ENCODE data around the gene SLC24A3.

SLC24A3 gene

DNA sequence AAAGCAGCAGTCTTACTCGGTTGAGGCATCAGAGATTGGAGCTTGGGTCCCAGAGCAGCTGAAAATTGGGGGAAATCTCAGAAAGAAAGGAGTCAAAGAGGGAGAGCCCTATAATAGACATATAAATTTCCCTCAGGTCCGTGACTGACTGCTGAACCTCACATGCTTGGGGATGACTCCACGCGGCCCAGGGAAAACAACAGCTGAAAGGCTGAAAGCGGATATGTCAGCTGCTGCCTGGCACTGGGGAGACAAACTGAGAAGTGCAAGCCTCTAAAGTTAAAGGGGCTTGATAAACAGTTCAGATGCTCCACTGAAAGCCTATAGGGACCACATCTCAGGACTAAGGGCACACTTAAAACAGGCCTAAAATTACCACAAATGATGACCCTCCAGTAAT is 289.7 kb downstream of the SLC24A3 start:
- no peaks in the 10 kb centered on the region for H3K9me3 ChIP-seq (ENCODE audit: control insufficient read depth, low read length)
- H3K36me3 ChIP-seq (ENCODE audit: control insufficient read depth, insufficient read depth, low read length) = no peaks in the 10 kb centered on the region
- no peak overlapping the region for H3K4me3 ChIP-seq (ENCODE audit: extremely low read depth, insufficient read depth, low read length, poor library complexity, severe bottlenecking)
- H3K27ac ChIP-seq (ENCODE audit: low read depth, low read length, severe bottlenecking) = no peak overlapping the region
- H3K4me1 ChIP-seq (ENCODE audit: control insufficient read depth, insufficient read depth, low read length, poor library complexity, severe bottlenecking) = peaks cover 3% of the 10 kb centered on the region
- WGBS, 2 experiments (ENCODE audit: insufficient coverage in 2 of 2) = 90 to 93% methylated on average over 5 of the region's 5 CpGs

- H3K4me1 ChIP-seq (ENCODE audit: control insufficient read depth, insufficient read depth, low read length, poor library complexity, severe bottlenecking) = no peaks in the 10 kb centered on the region
- no peak overlapping the region for H3K4me3 ChIP-seq (ENCODE audit: extremely low read depth, insufficient read depth, low read length, poor library complexity, severe bottlenecking)
- H3K36me3 ChIP-seq (ENCODE audit: control insufficient read depth, insufficient read depth, low read length) = no peaks in the 10 kb centered on the region
- H3K9me3 ChIP-seq (ENCODE audit: control insufficient read depth, low read length) = no peaks in the 10 kb centered on the region
- no peak overlapping the region for H3K27ac ChIP-seq (ENCODE audit: low read depth, low read length, severe bottlenecking)
Measured at GRCh38 chr20:19504251-19504650, 291.8 kb downstream of the SLC24A3 start.

- WGBS, 2 experiments (ENCODE audit: insufficient coverage in 2 of 2) = 100% methylated on average over 1 of the region's 1 CpG
- Histone ChIP-seq H3K36me3 (ENCODE audit: control insufficient read depth, insufficient read depth, low read length) (no peaks in the 10 kb centered on the region), H3K4me1 (ENCODE audit: control insufficient read depth, insufficient read depth, low read length, poor library complexity, severe bottlenecking) (no peaks in the 10 kb centered on the region), H3K27ac (ENCODE audit: low read depth, low read length, severe bottlenecking) (no peak overlapping the region), H3K4me3 (ENCODE audit: extremely low read depth, insufficient read depth, low read length, poor library complexity, severe bottlenecking) (no peak overlapping the region), H3K9me3 (ENCODE audit: control insufficient read depth, low read length) (no peaks in the 10 kb centered on the region)
Measured at GRCh38 chr20:19506021-19506420, 293.6 kb downstream of the SLC24A3 start.

DNA sequence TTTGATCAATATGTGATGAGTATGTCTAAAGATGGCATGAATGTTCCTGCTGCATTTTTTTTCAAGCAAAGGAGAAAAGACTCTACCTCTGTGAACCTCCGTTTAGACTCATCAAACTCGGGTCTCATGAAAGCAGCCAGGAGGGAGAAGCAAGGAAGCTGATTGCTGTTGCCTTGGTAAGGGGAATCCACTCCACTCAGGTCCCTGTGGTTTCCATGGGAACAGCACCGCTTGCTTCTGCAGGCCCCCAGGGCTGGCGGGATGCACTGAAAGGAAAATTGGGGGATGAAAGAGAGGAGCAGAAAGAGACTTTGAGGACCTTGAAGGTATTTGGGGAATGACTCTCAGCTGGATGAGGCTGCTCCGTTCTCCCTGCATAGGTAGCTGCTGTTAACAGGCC is 296.0 kb downstream of the SLC24A3 start:
- Histone ChIP-seq H3K9me3 (ENCODE audit: control insufficient read depth, low read length) (no peaks in the 10 kb centered on the region), H3K27ac (ENCODE audit: low read depth, low read length, severe bottlenecking) (no peak overlapping the region), H3K4me3 (ENCODE audit: extremely low read depth, insufficient read depth, low read length, poor library complexity, severe bottlenecking) (no peak overlapping the region), H3K36me3 (ENCODE audit: control insufficient read depth, insufficient read depth, low read length) (no peaks in the 10 kb centered on the region), H3K4me1 (ENCODE audit: control insufficient read depth, insufficient read depth, low read length, poor library complexity, severe bottlenecking) (no peaks in the 10 kb centered on the region)
- 86 to 100% methylated on average over 1 to 5 of the region's 5 CpGs for WGBS, 2 experiments (ENCODE audit: insufficient coverage in 2 of 2)

DNA sequence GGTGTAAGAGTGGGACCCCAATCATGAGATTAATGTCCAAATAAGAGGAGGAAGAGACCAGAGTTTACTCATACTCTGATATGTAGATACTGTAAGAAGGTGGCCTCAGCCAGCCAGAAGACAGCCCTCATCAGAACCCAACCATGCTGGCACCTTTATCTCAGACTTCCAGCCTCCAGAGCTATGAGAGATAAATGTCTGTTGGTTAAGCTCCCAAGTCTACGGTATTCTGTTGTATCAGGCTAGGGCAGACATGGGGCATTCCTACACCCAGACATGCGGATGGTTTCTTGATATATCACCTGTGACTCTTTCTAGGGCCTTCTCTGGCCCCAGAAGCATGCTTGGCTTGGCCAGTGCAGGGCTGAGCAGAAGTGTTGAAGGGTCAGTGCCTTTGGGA is 298.2 kb downstream of the SLC24A3 start:
- WGBS, 2 experiments (ENCODE audit: insufficient coverage in 2 of 2) = 78 to 100% methylated on average over 1 to 2 of the region's 2 CpGs
- Histone ChIP-seq H3K36me3 (ENCODE audit: control insufficient read depth, insufficient read depth, low read length) (no peaks in the 10 kb centered on the region), H3K4me1 (ENCODE audit: control insufficient read depth, insufficient read depth, low read length, poor library complexity, severe bottlenecking) (no peaks in the 10 kb centered on the region)

GRCh38 chr20:19511931-19512330 is 299.5 kb downstream of the SLC24A3 start:
- Histone ChIP-seq H3K4me1 (ENCODE audit: control insufficient read depth, insufficient read depth, low read length, poor library complexity, severe bottlenecking) (no peaks in the 10 kb centered on the region), H3K9me3 (ENCODE audit: control insufficient read depth, low read length) (no peaks in the 10 kb centered on the region), H3K27ac (ENCODE audit: low read depth, low read length, severe bottlenecking) (no peak overlapping the region), H3K4me3 (ENCODE audit: extremely low read depth, insufficient read depth, low read length, poor library complexity, severe bottlenecking) (no peak overlapping the region), H3K36me3 (ENCODE audit: control insufficient read depth, insufficient read depth, low read length) (no peaks in the 10 kb centered on the region)
- 87 to 97% methylated on average over 4 of the region's 4 CpGs for WGBS, 2 experiments (ENCODE audit: insufficient coverage in 2 of 2)

More for the DNA sequence above, 298.2 kb downstream of the SLC24A3 start:
- no peak overlapping the region for H3K27ac ChIP-seq (ENCODE audit: low read depth, low read length, severe bottlenecking)
- H3K4me3 ChIP-seq (ENCODE audit: extremely low read depth, insufficient read depth, low read length, poor library complexity, severe bottlenecking) = no peak overlapping the region
- H3K9me3 ChIP-seq (ENCODE audit: control insufficient read depth, low read length) = no peaks in the 10 kb centered on the region

- Histone ChIP-seq H3K27ac (ENCODE audit: low read depth, low read length, severe bottlenecking) (no peak overlapping the region), H3K4me3 (ENCODE audit: extremely low read depth, insufficient read depth, low read length, poor library complexity, severe bottlenecking) (no peak overlapping the region)
Measured at GRCh38 chr20:19512886-19513677, 300.6 kb downstream of the SLC24A3 start.

DNA sequence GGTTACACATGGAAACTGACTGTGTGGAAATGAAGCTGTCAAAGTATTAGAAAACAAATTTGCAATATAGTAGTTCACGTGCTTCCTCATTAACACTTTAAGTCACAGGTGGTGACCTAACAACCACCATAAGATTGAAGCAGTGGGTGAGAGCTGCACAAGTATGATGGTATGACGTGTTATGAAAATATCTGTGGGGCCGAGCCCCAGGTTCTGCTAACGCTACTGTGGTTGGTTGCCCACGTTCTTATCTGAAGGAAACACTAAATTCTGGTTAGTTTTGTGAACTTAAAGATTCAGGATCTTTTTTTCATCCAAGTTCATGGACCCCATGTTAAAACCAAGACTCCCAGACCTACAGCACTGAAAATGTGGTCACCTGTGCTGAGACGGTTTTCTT is 302.6 kb downstream of the SLC24A3 start:
- H3K27ac ChIP-seq (ENCODE audit: low read depth, low read length, severe bottlenecking) = no peak overlapping the region
- no peaks in the 10 kb centered on the region for H3K4me1 ChIP-seq (ENCODE audit: control insufficient read depth, insufficient read depth, low read length, poor library complexity, severe bottlenecking)
- H3K4me3 ChIP-seq (ENCODE audit: extremely low read depth, insufficient read depth, low read length, poor library complexity, severe bottlenecking) = no peak overlapping the region
- H3K9me3 ChIP-seq (ENCODE audit: control insufficient read depth, low read length) = no peaks in the 10 kb centered on the region
- H3K36me3 ChIP-seq (ENCODE audit: control insufficient read depth, insufficient read depth, low read length) = no peaks in the 10 kb centered on the region
- 82 to 91% methylated on average over 2 to 5 of the region's 6 CpGs for WGBS, 2 experiments (ENCODE audit: insufficient coverage in 2 of 2)

More at GRCh38 chr20:19512886-19513677, 300.6 kb downstream of the SLC24A3 start:
- Histone ChIP-seq H3K9me3 (ENCODE audit: control insufficient read depth, low read length) (no peaks in the 10 kb centered on the region), H3K36me3 (ENCODE audit: control insufficient read depth, insufficient read depth, low read length) (no peaks in the 10 kb centered on the region), H3K4me1 (ENCODE audit: control insufficient read depth, insufficient read depth, low read length, poor library complexity, severe bottlenecking) (no peaks in the 10 kb centered on the region)
- 51 to 83% methylated on average over 1 to 2 of the region's 3 CpGs for WGBS, 2 experiments (ENCODE audit: insufficient coverage in 2 of 2)

GRCh38 chr20:19519466-19519865 is 307.0 kb downstream of the SLC24A3 start:
- H3K4me3 ChIP-seq (ENCODE audit: extremely low read depth, insufficient read depth, low read length, poor library complexity, severe bottlenecking) = no peak overlapping the region
- no peaks in the 10 kb centered on the region for H3K9me3 ChIP-seq (ENCODE audit: control insufficient read depth, low read length)
- no peaks in the 10 kb centered on the region for H3K36me3 ChIP-seq (ENCODE audit: control insufficient read depth, insufficient read depth, low read length)
- H3K27ac ChIP-seq (ENCODE audit: low read depth, low read length, severe bottlenecking) = no peak overlapping the region
- WGBS, 2 experiments (ENCODE audit: insufficient coverage in 2 of 2) = no CpG with 5 or more reads among the region's 1 CpG
- no peaks in the 10 kb centered on the region for H3K4me1 ChIP-seq (ENCODE audit: control insufficient read depth, insufficient read depth, low read length, poor library complexity, severe bottlenecking)

DNA sequence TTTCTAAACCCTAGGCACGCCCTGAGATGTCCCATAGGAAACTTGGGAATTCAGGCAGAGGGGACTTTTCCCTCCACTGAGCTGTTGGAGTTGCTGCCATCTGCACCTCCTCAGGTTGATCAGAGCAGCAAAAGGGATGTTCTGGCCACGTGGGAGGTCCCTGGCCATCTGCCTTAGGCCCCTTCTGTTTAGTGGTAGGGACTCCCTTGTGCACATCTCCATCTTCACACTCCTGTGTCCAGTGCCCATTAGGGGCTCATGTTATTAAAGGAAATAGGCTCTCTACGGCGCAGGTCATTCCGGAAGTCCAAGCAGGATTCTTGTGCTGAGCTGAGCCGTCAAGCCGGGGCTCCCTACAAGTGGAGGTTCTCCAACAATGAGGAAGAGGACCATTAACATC is 307.8 kb downstream of the SLC24A3 start:
- no peak overlapping the region for H3K4me3 ChIP-seq (ENCODE audit: extremely low read depth, insufficient read depth, low read length, poor library complexity, severe bottlenecking)
- WGBS, 2 experiments (ENCODE audit: insufficient coverage in 2 of 2) = 93 to 95% methylated on average over 6 to 7 of the region's 7 CpGs
- no peak overlapping the region for H3K27ac ChIP-seq (ENCODE audit: low read depth, low read length, severe bottlenecking)
- no peaks in the 10 kb centered on the region for H3K9me3 ChIP-seq (ENCODE audit: control insufficient read depth, low read length)
- no peaks in the 10 kb centered on the region for H3K4me1 ChIP-seq (ENCODE audit: control insufficient read depth, insufficient read depth, low read length, poor library complexity, severe bottlenecking)
- no peaks in the 10 kb centered on the region for H3K36me3 ChIP-seq (ENCODE audit: control insufficient read depth, insufficient read depth, low read length)

- Histone ChIP-seq H3K4me1 (ENCODE audit: control insufficient read depth, insufficient read depth, low read length, poor library complexity, severe bottlenecking) (no peaks in the 10 kb centered on the region), H3K27ac (ENCODE audit: low read depth, low read length, severe bottlenecking) (no peak overlapping the region), H3K36me3 (ENCODE audit: control insufficient read depth, insufficient read depth, low read length) (no peaks in the 10 kb centered on the region), H3K4me3 (ENCODE audit: extremely low read depth, insufficient read depth, low read length, poor library complexity, severe bottlenecking) (no peak overlapping the region), H3K9me3 (ENCODE audit: control insufficient read depth, low read length) (no peaks in the 10 kb centered on the region)
- WGBS, 2 experiments (ENCODE audit: insufficient coverage in 2 of 2) = 88 to 93% methylated on average over 3 to 7 of the region's 9 CpGs
Measured at GRCh38 chr20:19522071-19522801, 309.8 kb downstream of the SLC24A3 start.

Measured in mesodermal cell (in vitro differentiated cells).